ENCODE results near the gene KRTAP9-6.

DNA sequence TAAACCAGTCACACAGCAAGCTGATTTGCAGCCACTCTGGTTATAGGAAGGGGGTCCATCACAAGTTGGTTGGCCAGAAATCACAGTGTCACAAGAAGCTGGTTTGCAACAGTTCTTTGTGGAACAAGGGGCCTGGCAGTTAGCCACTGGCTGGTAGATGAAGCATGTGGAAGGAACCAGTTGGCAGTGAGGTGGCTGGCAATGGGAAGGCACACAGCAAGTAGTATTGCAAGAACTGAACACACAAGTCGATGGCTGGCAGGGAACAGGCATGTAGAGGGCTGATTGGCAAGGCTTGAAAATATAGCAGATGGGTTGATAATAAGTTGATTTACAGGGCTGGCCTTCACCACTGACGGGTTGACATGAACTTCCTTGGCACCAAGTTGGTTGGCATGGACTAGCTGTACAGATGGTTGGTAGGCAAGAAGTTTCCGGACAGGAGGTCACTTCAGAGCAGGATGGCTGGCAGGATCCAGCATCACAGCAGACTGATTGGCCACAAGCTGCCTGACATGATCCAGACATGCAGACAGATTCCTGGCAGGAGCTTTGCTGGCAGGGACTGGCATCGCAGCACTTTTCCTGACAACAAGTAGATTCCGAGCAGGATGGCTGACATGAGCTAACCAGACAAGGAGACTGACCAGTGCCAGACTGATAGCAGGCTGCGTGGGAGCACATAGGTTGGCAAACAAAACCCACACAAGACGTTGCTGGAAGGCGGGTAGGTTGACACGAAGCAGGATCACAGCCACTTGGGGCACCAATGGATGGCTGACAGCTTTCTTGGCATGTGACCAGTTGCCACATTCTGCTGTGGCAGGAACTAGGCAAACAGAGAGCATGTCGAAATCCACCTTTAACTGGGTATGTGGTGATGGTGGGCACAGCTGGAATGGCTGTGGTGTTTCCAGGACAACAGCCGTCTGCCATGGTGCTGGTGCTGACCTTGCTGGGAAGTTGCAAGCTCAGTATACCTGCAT is 37.0 kb downstream of the KRTAP9-6 start, which contains the start of gene KRTAP29-1:
- TF ChIP-seq, protein P1, sequence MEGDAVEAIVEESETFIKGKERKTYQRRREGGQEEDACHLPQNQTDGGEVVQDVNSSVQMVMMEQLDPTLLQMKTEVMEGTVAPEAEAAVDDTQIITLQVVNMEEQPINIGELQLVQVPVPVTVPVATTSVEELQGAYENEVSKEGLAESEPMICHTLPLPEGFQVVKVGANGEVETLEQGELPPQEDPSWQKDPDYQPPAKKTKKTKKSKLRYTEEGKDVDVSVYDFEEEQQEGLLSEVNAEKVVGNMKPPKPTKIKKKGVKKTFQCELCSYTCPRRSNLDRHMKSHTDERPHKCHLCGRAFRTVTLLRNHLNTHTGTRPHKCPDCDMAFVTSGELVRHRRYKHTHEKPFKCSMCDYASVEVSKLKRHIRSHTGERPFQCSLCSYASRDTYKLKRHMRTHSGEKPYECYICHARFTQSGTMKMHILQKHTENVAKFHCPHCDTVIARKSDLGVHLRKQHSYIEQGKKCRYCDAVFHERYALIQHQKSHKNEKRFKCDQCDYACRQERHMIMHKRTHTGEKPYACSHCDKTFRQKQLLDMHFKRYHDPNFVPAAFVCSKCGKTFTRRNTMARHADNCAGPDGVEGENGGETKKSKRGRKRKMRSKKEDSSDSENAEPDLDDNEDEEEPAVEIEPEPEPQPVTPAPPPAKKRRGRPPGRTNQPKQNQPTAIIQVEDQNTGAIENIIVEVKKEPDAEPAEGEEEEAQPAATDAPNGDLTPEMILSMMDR (IDR thresholded peaks at IDR 0.05; ENCODE audit: extremely low read depth in 1 of 2, insufficient read depth in 1 of 2, low read depth in 1 of 2, low read length in 2 of 2) = no peak
- TF ChIP-seq GATA2 (IDR thresholded peaks at IDR 0.05; ENCODE audit: insufficient read depth, insufficient read length, low read depth, low read length) (no peak), POLR2A (IDR thresholded peaks at IDR 0.05; ENCODE audit: low read depth, low read length) (no peak), EZH2 (IDR thresholded peaks at IDR 0.05; ENCODE audit: borderline replicate concordance, low read depth, low read length, severe bottlenecking) (no peak), JUN (IDR thresholded peaks at IDR 0.05; ENCODE audit: borderline replicate concordance, insufficient read depth, insufficient read length, low read depth) (no peak), POLR2AphosphoS5 (IDR thresholded peaks at IDR 0.05; ENCODE audit: insufficient read depth, low read depth, low read length) (no peak), MYC (IDR thresholded peaks at IDR 0.05; ENCODE audit: low read depth, low read length) (no peak), FOS (IDR thresholded peaks at IDR 0.05; ENCODE audit: borderline replicate concordance, insufficient read depth, low read length) (no peak)
- TF ChIP-seq, protein P2, sequence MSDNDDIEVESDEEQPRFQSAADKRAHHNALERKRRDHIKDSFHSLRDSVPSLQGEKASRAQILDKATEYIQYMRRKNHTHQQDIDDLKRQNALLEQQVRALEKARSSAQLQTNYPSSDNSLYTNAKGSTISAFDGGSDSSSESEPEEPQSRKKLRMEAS (IDR thresholded peaks at IDR 0.05; ENCODE audit: insufficient read depth, insufficient read length) = no peak

Data from endothelial cell of umbilical vein (primary cell).